Retinal pigment epithelial cell (primary cell): ENCODE results near the gene PPP2R3B.

Experiments used
- DNase-seq: peaks from one replicate; pipeline ENCODE4 v3.0.0-alpha.2; 2010; ENCODE audit warnings: low read depth
- H3K4me3 ChIP-seq: 2 replicates; pipeline ENCODE4 v1.5.1; 2011; ENCODE audit warnings: mild to moderate bottlenecking, low read length, control low read depth, moderate library complexity
- CTCF ChIP-seq: conservative IDR thresholded peaks from 2 replicates; pipeline ENCODE4 v1.5.1; 2011; ENCODE audit warnings: low read depth, low read length, control low read depth, inconsistent platforms

PPP2R3B gene

GRCh38 chrX:314049-314448, 72.7 kb downstream of the PPP2R3B start:
- no peak overlapping the region for H3K4me3 ChIP-seq
- no peak for TF ChIP-seq CTCF
- DNase-seq, result no peak

- no peak for TF ChIP-seq CTCF
- no peak overlapping the region for H3K4me3 ChIP-seq
- DNase-seq, result no peak
These were observed 73.2 kb downstream of the PPP2R3B start for GRCh38 chrX:313546-313945.

- no peak for TF ChIP-seq CTCF
- no peak for DNase-seq
- no peak overlapping the region for H3K4me3 ChIP-seq
These were observed 73.9 kb downstream of the PPP2R3B start for GRCh38 chrX:312621-313331.

GRCh38 chrX:311156-312129, 75.3 kb downstream of the PPP2R3B start:
- no peak overlapping the region for H3K4me3 ChIP-seq
- no peak for TF ChIP-seq CTCF
- no peak for DNase-seq

GRCh38 chrX:310621-311155, 76.0 kb downstream of the PPP2R3B start:
- H3K4me3 ChIP-seq, result no peak overlapping the region
- no peak for TF ChIP-seq CTCF
- no peak for DNase-seq

GRCh38 chrX:308821-309520, 77.7 kb downstream of the PPP2R3B start:
- no peak overlapping the region for H3K4me3 ChIP-seq
- DNase-seq, result no peak
- no peak for TF ChIP-seq CTCF
